Eye (tissue), 1 donor: ENCODE data around the gene CENPP.
"Not testable (repeated sequence)": the region's sequence is repeated elsewhere in the genome, so short reads cannot be mapped to it uniquely, and the experiment has no call there.

ENCODE experiments used
- DNase-seq: peaks from one replicate; pipeline ENCODE4 v3.0.0-alpha.2; 2015

The CENPP gene

DNA sequence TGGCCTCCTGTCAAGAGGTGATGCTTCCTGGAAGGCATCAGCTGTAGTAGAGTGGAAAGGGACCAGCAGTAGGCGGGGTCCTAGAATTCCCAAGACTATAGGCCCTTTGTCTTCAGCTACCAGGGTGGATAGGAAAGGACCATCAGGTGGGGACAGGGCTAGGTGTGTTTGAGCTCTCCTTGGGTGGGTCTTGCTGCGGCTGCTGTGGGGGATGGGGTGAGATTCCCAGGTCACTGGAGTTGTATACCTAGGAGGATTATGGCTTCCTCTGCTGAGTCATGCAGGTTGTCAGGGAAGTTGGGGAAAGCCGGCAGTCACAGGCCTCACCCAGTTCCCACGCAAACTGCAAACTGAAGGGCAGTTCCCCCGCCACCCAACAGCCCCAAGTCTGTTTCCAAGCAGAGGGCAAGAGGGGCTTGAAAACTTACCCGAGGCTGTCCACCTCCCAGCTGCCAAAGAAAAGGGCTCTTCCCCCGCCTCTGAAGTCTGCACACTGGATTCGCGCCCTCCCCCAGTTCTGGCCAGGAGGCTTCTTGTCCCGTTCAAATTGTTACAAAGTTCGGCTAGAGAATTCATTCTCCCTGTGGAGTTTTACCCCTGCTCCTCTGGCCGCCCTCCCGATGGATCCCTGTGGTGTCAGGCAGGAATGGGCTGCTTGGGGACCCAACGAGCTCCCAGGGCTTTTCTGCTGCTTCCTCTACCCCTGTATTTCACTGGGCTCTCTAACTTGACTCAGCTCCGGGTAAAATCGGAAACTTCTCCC lies 233.0 kb downstream of the CENPP start:
- DNase-seq, result no peak

DNA sequence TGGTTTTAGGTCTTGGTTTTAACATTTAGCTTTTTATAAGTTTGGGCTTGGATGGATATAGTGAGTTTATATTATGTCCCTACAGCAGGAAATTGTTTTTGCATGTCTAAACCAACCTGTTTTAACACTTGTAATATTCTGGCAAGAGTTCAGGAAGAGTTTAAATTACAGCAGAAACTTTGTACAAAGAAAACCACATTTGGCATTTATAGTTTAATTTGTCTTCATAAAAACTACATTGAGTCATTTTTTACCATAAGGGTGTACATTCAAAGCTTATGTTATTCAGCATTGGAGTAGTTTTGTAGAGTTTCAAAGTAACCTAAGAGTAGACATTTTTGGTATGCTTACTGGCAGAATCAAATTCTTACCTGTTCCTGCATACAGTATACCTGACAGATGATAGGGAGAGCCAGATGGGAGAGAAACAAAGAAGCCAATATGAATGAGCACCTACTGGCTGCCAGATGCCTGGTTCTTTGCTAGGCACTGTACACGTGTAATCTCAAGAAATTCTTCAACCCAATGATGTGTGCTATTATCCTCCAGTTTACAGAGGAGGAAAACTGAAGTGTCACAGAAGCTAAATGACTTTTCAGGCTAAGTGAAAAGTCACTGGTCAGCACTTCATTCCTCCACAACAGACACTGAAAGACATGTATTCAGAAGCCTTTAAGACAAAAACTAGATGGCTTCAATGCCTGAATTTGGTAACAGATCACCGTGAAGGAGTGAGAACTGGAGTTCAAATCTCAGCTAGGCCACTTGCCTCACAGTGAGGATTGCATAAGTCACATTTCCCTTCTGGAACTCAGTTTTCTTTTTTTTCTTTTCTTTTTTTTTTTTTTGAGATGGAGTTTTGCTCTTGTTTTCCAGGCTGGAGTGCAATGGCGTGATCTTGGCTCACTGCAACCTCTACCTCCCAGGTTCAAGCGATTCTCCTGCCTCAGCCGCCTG lies 235.9 kb downstream of the CENPP start:
- DNase-seq, result no peak

DNA sequence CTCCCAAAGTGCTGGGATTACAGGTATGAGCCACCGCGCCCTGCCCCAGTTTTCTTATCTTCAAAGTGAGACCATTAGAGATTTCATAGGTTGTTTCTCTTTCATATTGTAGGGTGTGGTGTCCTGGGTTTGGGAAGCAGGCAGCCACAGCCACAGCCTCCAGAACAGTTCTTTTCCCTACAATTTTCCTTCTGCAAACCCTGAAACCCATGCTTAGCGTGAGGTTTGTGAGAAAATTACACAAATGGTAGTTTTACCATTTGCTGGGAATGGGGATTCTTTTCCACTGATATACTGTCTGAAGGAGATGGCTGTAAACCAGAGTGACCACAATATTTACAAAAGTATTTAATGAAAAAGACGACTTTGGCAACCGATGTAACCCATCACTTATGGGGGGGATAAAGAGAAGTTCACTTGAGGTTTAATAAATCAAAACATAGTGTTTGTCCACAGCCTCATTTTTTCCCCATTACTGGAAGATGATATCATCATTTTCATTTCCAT lies 236.8 kb downstream of the CENPP start:
- DNase-seq, result no peak

DNA sequence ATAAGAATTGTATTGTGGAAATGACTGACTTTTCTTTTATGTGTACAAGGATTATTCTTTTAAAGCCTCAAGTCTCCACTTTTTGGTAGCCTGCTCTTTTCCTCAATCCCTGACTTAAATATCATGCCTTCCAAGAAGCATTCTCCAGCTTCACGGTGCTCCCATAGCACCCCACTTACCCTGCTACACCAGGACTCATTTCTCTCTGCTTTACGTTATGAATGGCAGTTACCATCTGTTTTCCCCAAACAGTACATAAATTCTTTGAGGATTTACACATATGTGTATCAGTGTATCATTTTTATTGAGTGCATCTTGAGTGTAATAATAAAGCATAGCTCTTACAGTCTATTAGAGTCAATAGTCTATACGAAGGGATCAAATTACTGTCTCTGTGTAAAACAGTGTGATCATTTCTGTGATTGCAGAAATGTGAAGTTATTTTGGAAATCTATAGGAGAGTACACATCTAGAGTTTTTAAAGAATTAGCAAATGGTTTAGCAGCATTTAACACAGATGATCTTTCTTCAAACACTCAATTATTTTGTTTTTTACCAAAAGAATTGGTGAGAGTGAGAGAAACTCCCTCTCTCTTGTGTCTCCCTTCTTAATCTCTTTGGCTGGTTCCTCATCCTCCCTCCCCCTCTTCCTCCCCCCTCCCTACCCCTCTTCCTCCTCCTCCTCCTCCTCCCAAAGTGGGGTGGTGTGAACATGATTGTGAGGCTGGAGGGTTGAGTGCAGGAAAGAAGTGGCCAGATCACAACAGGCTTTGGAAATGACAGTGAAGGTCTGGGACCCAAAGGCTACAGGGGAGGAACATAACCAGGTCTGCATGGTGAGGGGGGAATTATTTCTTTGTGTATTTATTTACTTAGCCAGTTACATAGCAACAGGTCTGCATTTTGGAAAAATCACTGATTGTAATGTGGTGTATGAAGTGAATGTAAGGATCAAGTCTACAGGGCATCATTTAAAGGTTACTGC lies 237.7 kb downstream of the CENPP start:
- DNase-seq, result no peak

DNA sequence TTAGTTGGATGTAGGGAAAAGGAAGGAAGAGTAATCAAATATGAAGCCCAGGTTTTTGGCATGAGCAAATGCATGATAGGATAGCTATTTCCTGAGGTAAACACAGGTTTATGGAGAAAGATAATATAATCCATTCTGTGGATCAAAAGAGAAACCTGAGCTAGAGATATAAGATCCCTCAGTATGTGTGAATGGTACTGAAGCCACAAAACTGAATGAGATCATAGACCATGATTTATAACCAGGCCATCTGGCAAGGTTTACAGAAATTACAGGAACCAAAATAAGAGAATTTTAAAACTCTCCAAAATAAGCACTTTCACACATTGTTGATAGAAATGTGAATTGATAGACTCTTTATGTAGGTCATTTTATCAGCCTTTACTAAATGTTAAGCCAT lies 238.8 kb downstream of the CENPP start:
- no peak for DNase-seq

DNA sequence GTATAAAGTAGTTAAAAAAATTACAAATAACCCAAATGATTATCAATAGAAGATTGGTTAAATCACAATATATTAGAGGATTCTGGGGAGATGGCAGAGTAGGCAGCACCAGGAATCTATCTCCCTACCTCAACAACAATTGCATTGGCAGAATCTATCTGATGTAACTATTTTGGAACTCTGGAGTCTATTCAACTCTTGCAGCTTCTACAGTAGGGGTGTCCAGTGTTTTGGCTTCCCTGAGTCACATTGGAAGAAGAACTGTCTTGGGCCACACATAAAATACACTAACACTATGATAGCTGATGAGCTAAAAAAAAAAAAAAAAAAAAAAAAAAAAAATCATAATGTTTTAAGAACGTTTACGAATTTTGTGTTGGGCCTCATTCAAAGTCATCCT lies 239.2 kb downstream of the CENPP start:
- no peak for DNase-seq

DNA sequence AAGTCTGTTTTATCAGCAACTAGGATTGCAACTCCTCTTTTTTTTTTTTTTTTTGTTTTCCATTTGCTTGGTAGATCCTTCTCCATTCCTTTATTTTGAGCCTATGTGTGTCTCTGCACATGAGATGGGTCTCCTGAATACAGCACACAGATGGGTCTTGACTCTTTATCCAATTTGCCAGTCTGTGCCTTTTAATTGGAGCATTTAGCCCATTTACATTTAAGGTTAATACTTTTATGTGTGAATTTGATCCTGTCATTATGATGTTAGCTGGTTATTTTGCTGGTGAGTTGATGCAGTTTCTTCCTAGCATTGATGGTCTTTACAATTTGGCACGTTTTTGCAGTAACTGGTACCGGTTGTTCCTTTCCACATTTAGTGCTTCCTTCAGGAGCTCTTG lies 246.1 kb downstream of the CENPP start:
- DNase-seq, result not testable (repeated sequence)

DNA sequence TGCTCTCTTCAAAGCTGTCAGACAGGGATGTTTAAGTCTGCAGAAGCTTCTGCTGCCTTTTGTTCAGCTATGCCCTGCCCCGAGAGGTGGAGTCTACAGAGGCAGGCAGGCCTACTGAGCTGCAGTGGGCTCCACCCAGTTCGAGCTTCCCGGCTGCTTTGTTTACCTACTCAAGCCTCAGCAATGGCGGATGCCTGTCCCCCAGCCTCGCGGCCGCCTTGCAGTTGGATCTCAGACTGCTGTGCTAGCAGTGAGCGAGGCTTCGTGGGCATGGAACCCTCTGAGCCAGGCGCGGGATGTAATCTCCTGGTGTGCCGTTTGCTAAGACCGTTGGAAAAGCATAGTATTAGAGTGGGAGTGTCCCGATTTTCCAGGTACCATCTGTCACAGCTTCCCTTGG lies 247.9 kb downstream of the CENPP start:
- not testable (repeated sequence) for DNase-seq

DNA sequence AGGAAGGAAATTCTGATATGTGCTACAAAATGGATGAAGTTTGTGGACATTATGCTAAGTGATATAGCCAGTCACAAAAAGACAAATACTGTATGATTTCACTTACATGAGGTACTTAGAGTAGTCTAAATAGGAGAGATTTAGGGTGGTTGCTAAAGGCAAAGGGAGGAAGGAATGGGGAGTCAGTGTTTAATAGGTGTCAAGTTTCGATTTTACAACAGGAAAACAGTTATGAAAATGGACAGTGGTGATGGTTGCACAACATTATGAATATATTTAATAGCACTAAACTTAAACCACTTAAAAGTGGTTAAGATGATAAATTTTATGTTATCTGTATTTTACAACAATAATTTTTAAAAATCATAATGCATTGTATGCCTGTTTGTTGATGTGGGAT lies 250.4 kb downstream of the CENPP start:
- no peak for DNase-seq

DNA sequence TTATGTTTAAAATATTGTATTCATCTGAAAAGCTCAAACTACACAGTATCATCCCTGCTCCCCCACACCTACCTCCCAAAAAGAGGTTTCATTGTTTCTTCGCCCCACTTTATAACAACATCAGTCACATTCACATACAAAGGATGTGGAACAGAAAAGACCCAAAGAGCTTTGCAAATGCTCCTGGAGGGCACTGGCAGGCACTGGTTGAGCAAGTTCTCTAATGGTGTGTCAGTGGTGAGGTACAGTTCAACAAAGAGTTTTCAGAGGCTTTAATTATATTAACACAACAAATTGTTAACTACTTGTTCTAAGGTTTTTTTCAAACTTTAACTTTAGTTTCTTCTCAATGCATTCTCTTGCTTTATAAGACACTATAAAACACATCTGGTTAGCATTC lies 264.2 kb downstream of the CENPP start:
- no peak for DNase-seq

DNA sequence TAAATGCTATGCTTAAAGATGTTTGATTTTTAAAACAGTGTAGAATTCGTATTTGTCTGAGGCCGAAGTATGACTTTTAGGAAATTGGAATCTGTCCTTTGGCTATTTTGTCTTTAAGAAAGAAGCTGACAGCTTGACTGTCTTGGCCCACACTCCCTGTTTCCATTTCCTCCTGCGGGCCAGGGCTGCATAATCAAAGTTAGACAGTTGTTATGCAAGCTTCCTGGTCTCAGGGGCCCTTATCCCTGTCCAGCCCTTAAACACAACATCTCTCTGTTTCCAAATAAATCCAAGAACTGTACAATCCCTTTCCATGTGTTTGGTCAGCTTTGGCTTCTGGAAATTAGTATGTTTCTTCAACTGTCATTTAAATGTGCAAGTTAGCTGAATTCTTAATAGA lies 264.6 kb downstream of the CENPP start:
- peak; percentile 60 for DNase-seq

DNA sequence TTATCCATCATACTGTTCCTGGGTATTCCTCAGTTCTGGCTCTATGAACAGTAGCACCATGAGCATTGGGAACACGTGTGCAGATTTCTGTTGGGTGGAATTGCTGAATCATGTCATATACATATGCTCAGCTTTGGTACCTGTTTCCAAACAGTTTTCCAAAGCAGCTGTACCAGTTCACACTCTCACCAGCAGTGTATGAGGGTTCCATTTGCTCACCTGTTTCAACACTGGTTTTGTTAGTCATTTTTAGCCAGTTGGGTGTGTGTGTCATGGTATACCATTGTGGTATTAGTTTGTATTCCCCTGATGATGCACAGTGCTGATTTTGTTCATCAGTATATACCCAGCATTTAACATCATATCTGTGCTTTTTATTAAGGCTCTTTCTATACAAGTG lies 266.8 kb downstream of the CENPP start:
- DNase-seq, result no peak

DNA sequence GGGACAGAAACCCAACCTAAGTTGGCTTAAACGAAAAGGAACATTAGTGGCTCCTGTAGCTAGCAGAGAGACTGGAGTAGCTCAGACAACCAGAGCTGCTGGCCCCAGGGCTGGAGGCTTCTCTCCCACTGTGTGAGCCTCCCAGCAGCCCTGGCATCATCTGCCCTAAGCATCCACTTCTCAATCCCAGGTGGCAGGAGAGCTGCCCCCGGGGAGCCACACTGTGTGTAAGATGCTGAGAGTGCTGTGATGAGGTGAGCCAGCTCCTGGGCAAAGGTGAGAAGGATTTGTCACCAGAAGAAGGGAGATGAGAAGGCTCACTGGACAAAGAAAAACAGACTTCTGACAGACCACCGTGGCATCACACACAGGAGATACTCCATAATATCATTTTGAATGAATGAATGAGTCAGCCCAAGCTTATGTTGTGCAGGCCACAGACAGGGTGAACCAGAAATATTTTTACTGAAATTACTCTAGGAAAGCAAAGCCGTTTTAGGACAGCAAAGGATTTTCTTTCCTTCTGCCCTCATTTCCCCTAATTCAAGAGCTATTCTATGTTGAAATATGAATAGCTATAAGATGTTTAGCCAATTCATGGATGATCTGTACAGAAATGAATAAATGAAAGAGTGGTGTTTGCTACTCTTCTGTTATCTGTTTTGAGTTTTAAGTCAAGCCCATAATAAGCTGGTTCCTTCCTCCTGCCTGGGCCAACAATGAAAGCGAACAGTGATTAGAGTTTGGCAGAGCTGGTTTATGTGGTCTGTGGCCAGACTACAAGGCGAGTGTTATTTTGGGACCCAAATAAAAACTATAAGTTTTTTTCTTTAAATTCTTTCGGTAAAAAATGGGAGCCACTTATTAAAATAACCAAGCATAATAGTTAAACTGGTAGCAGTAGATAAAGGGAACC lies 267.5 kb downstream of the CENPP start:
- DNase-seq, result no peak

DNA sequence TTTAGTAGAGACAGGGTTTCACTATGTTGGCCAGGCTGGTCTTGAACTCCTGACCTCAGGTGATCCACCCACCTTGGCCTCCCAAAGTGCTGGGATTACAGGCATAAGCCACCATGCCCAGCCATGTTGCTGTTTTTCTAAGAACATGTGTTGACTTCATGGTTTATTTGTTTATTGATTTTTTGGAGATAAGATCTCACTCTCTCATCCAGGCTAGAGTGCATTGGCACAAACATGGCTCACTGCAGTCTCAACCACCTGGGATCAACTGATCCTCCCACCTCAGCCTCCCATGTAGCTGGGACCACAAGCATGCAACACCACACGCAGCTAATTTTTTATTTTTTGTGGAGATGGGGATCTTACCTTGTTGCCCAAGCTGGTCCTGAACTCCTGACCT lies 269.3 kb downstream of the CENPP start:
- DNase-seq, result not testable (repeated sequence)

DNA sequence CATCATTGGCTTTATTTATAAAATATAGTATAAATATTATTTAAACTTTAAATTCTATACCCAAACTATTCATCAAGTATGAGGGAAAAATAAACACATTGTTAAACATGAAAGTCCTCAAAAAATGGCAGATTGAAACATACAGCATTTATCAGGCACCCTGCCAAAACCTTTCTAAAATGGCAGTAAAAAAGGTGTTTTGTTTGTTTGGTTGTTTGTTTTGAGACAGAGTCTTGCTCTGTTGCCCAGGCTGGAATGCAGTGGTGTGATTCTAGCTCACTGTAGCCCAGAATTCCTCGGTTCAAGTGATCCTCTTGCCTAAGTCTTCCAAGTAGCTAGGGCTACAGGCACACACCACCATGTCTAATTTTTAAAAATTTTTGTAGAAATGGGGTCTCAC lies 270.2 kb downstream of the CENPP start:
- DNase-seq, result no peak

DNA sequence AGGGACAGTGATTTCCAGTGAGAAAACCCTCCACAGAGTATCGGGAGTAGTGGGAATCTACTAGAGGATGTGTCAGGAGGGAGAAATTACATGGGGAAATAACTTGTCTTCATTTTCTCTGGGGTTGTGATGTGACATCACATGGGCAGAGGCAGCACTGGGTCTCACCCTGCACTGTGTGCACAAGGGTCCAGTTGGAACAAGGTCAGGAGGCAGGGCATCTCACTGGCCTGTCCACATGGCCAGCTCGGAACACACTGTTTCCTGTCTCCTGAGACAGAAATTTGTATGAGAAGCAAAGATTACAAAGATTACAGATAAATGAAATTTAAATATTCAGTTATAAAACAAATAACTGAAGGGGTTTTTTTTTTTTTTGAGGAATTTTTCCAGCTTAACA lies 272.6 kb downstream of the CENPP start:
- no peak for DNase-seq

DNA sequence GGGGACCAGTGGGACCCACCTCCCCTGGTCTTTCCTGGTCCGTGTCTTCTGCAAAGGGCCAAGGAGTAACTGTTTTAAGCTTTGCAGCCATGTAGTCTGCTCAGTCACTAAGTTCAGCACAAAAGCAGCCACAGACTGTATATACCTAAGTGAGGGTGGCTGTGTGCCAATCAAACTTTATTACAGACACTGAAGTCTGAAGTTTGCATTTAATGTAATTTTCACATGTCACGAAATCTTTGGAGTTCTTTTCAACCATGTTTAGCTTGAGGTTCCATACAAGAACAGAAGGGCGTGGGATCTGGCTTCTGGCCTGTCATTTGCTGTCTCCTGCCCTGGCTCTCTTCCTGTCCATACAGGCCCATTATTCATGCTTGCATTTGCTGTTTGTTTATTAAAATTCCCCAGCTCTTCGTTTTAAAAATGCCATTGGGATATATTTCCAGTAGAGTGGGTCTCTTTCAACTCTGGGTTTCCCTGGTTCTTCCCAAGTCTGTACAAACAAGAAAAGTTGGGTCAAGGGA lies 274.2 kb downstream of the CENPP start:
- no peak for DNase-seq

DNA sequence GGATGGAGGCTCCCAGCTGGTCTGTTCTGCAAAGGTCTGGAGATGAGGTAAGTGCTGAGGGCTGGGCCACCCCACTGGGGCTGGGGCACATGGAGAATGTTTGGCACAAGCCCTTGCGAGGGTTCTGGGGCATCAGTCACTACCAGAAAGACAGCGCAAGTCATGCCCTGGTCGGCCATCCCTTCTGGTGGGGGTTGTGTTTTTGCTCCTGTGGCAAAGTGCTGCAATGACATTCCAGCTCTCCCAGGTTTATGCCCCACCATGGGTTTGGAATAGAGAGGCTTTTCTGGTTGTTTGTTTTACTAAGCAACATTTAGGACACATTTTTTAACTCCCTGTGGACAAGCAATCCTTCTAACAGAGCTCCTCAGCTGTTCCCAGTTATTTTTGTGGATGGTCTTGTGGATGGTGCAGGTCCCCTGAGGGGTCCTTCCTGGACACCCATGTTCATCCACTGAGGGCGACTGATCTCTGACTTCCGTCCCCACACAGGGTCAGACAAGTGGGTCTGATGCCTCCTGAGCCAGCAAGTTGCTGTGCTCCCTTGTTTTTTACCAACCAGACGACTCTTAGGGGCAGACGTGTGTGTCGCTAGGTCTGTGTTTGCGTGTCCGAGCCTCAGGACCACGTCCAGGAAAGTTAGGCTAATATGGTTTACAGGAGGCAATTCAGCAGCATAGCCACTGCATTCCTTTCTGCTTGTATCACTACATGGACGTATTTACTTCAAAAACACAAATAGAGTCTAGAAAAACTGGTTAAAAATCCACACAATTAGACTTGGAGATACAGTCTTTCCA lies 274.9 kb downstream of the CENPP start:
- DNase-seq, result no peak

DNA sequence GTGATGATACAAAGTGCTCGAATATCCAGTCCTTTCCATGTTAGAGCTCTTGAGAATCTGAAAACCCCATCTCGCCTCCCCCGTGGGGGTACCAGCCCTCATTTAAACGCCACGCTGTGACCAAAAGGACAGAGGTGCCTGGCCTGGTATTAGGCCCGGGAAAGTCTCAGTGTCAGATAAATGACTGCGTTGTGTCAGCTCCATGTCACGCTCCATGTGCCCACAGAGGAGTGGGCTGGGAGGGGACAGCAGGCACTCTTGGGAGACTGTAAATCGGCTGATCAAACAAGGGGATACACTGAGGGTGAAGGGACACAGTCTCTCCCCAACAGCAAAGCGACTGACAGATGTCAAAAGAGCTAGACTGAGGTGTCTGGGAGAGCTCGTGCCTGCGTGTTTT lies 275.7 kb downstream of the CENPP start:
- DNase-seq, result no peak

DNA sequence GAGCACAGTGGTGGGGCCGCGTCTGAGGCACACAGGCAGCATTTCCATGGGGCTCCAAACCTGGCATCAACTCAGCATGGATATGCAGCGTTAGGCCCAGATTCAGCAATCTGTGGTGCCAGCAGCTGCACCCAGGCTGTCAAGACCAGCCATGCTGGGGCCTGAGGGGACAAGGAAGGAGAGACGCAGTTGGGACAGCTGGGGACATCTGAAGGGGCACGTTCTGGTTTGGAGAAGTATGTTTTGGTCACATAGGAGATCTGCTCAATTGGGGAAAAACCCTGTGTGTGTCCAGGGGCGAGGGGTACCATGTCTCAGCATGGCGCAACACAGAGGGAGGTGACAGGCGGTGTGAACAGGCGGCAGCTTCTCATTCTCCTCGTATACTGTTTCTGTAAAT lies 276.7 kb downstream of the CENPP start:
- no peak for DNase-seq
